Gastrocnemius medialis (tissue), 4 donors: ENCODE data around the gene POR. TPM values are rescaled to one million over a fixed set of nuclear protein-coding genes. Genes with fewer than 3 reads are reported as not detected.
A peak's percentile ranks its signal among the peaks of the same experiment; 100 is the strongest.
"Not testable (repeated sequence)": the region's sequence is repeated elsewhere in the genome, so short reads cannot be mapped to it uniquely, and the experiment has no call there.

Experiments
- ATAC-seq, 2 donors: fragments of 150-250 bp; one replicate each; pipeline ENCODE4 v1.9.1; 2016
- DNase-seq, 2 donors: peaks; one replicate each; pipeline ENCODE4 v3.0.0-alpha.2; 2019
- H3K27ac ChIP-seq, 4 donors: fragments of 200-600 bp; sonication (generic); 1 replicate in 1 of 4; 2 replicates in 3 of 4; pipeline ENCODE4 v1.5.1; 2016 to 2018; ENCODE audit warnings: mild to moderate bottlenecking in 2 of 4, moderate library complexity in 1 of 4
- H3K27me3 ChIP-seq, 3 donors: fragments of 200-600 bp; sonication (generic) in 2 of 3; 1 replicate in 1 of 3; 2 replicates in 2 of 3; pipeline versions ENCODE4 v1.5.1 to v1.6.0; 2016 to 2019; ENCODE audit warnings: mild to moderate bottlenecking in 1 of 3, moderate library complexity in 1 of 3
- H3K36me3 ChIP-seq, 2 donors: fragments of 200-600 bp; sonication (generic) in 1 of 2; one replicate each; pipeline ENCODE4 v1.5.1; 2017 to 2018
- H3K4me1 ChIP-seq, 2 donors: fragments of 200-600 bp; sonication (generic) in 1 of 2; one replicate each; pipeline ENCODE4 v1.5.1; 2016 to 2017; ENCODE audit warnings: mild to moderate bottlenecking in 2 of 2
- H3K4me3 ChIP-seq, 4 donors: fragments of 200-600 bp; sonication (generic) in 3 of 4; 1 replicate in 1 of 4; 2 replicates in 3 of 4; pipeline ENCODE4 v1.5.1; 2016 to 2019; ENCODE audit warnings: mild to moderate bottlenecking in 2 of 4
- H3K9me3 ChIP-seq, 3 donors: fragments of 200-600 bp; sonication (generic) in 2 of 3; 1 replicate in 1 of 3; 2 replicates in 2 of 3; pipeline ENCODE4 v1.5.1; 2016 to 2019
- CTCF ChIP-seq, 5 experiments: fragments of 450-650 bp in 3 of 5; fragments of 200-600 bp in 2 of 5; sonication (generic) in 2 of 5; IDR thresholded peaks in 4 of 5; conservative IDR thresholded peaks in 1 of 5; 1 replicate in 4 of 5; 2 replicates in 1 of 5; pipeline ENCODE4 v1.5.1; 2016 to 2019; ENCODE audit warnings: antibody characterized with exemption in 5 of 5, mild to moderate bottlenecking in 3 of 5, moderate library complexity in 3 of 5
- POLR2A ChIP-seq, 2 donors: fragments of 450-650 bp; IDR thresholded peaks; one replicate each; pipeline ENCODE4 v1.6.1; 2017; ENCODE audit warnings: antibody characterized with exemption in 2 of 2, mild to moderate bottlenecking in 2 of 2, moderate library complexity in 2 of 2
- in situ Hi-C, 4 donors: fragments of 200-750 bp; cut with MboI; loops; one replicate each; pipeline versions ENCODE4 v1.15.0 to v1.8.0; 2017; ENCODE audit warnings: low sequenced_read_pairs in 4 of 4
- intact Hi-C: fragments of 100-400 bp; cut with DNase I; formaldehyde crosslinking; loops from one replicate; pipeline ENCODE4 v1.15.1; 2023; ENCODE audit warnings: low total_unique reads
- total RNA-seq, 4 donors: library from RNA; depleted of rRNA; stranded (reverse); fragments of >200 nt; gene quantifications; one replicate each; pipeline versions ENCODE4 v1.1.0 to v1.2.3, GENCODE V29; 2016

Gene POR
- total RNA-seq, 4 donors from 2014 or later = 85.7 to 218 (median 115) TPM

- H3K4me3 ChIP-seq = no peak overlapping the region
- no peak for DNase-seq
- no peaks in the 10 kb centered on the region for H3K27me3 ChIP-seq
- no peaks in the 10 kb centered on the region for H3K36me3 ChIP-seq
- H3K9me3 ChIP-seq = no peaks in the 10 kb centered on the region
- in situ Hi-C loops (loop anchor here in 2 of 4 donors (5.0 kb wide), 2 partner anchors 149 to 154 kb away; no protein-coding TSS in a partner anchor), intact Hi-C loops (no loop called here)
- H3K27ac ChIP-seq = no peak overlapping the region
- no peak for TF ChIP-seq CTCF (IDR thresholded peaks at IDR 0.05 in 4 of 5, conservative IDR thresholded peaks at IDR 0.05 in 1 of 5)
- TF ChIP-seq POLR2A (IDR thresholded peaks at IDR 0.05) = no peak
- no peak for ATAC-seq
- H3K4me1 ChIP-seq = no peaks in the 10 kb centered on the region
These were observed 46.8 kb upstream of the POR start for GRCh38 chr7:75868153-75868552.

- intact Hi-C loops (no loop called here), in situ Hi-C loops (loop anchor here in 3 of 4 donors (5.0 kb wide), 2 partner anchors 147 to 152 kb away; no protein-coding TSS in a partner anchor)
- Histone ChIP-seq H3K27ac (no peak overlapping the region), H3K4me1 (no peaks in the 10 kb centered on the region), H3K4me3 (no peak overlapping the region), H3K36me3 (no peaks in the 10 kb centered on the region), H3K27me3 (no peaks in the 10 kb centered on the region), H3K9me3 (no peaks in the 10 kb centered on the region)
- ATAC-seq (no peak), DNase-seq (no peak)
- TF ChIP-seq POLR2A (IDR thresholded peaks at IDR 0.05) = no peak
- TF ChIP-seq CTCF (IDR thresholded peaks at IDR 0.05 in 4 of 5, conservative IDR thresholded peaks at IDR 0.05 in 1 of 5) = no peak
These were observed 45.1 kb upstream of the POR start for GRCh38 chr7:75869776-75870379.

DNA sequence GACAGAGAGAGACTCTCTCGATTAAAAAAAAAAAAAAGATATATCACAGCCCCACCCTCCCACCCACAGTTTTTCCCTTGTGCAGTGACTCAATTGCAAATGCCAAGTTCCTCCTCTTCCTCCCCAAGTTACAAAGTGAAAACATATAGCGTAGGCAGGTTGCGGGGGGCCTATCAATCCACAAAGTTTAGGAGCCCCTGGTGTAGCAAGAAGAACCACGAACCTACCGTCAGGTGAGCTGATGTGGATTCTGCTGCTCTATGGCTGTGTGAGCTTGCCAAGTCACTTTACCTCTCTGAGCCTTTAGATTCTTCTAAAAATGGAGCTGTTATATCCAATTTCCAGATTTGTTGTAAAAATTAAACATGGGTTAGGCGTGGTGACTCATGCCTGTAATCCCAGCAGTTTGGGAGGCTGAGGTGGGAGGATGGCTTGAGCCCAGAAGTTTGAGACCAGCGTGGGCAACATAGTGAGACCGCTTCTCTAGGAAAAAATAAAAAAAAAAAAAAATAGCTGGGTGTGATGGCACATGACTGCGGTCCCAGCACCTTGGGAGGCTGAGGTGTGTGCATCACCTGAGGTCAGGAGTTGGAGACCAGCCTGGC lies 44.3 kb upstream of the POR start:
- H3K4me1 ChIP-seq = no peaks in the 10 kb centered on the region
- no peaks in the 10 kb centered on the region for H3K9me3 ChIP-seq
- ATAC-seq (no peak), DNase-seq (no peak)
- H3K27ac ChIP-seq = no peak overlapping the region
- TF ChIP-seq CTCF (IDR thresholded peaks at IDR 0.05 in 4 of 5, conservative IDR thresholded peaks at IDR 0.05 in 1 of 5) = no peak
- no peak for TF ChIP-seq POLR2A (IDR thresholded peaks at IDR 0.05)
- H3K27me3 ChIP-seq = no peaks in the 10 kb centered on the region
- no peak overlapping the region for H3K4me3 ChIP-seq
- intact Hi-C loops = no loop called here
- in situ Hi-C loops = loop anchor here in 1 of 4 donors (5.0 kb wide), 1 partner anchor 152 kb away; no protein-coding TSS in a partner anchor
- H3K36me3 ChIP-seq = no peaks in the 10 kb centered on the region

GRCh38 chr7:75872073-75872782 lies 42.7 kb upstream of the POR start:
- TF ChIP-seq CTCF (IDR thresholded peaks at IDR 0.05 in 4 of 5, conservative IDR thresholded peaks at IDR 0.05 in 1 of 5) (no peak), POLR2A (IDR thresholded peaks at IDR 0.05) (no peak)
- Histone ChIP-seq H3K27me3 (no peaks in the 10 kb centered on the region), H3K4me3 (no peak overlapping the region), H3K9me3 (no peaks in the 10 kb centered on the region), H3K4me1 (no peaks in the 10 kb centered on the region), H3K27ac (peak overlapping the region in 3 of 4 donors; percentile 44 to 68 (median 46)), H3K36me3 (no peaks in the 10 kb centered on the region)
- ATAC-seq (peak; percentile 36 to 46), DNase-seq (no peak)
- intact Hi-C loops = no loop called here
- in situ Hi-C loops = loop anchor here in 1 of 4 donors (5.0 kb wide), 1 partner anchor 150 kb away; no protein-coding TSS in a partner anchor

DNA sequence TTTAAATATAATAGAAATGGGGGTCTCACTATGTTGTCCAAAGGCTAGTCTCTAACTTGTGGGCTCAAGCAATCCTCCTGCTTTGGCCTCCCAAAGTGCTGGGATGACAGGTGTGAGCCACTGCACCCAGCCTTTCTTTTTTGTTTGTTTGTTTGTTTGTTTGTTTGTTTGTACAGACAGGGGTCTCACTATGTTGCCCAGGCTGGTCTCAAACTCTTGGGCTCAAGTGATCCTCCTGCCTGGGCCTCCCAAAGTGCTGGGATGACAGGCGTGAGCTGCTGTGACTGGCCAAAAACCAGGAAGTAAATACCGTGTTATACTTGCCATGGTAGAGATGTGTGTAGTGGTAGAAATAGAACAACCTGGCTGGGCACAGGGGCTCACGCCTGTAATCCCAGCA lies 40.8 kb upstream of the POR start:
- H3K9me3 ChIP-seq, H3K36me3 ChIP-seq, H3K27ac ChIP-seq, H3K4me1 ChIP-seq, intact Hi-C loops, H3K4me3 ChIP-seq, H3K27me3 ChIP-seq, ATAC-seq, DNase-seq: not testable (repeated sequence)
- in situ Hi-C loops = loop anchor here in 1 of 4 donors (5.0 kb wide), 1 partner anchor 148 kb away; no protein-coding TSS in a partner anchor
